RKO (cell line): Measurements from ENCODE around the gene SLC9A5.

Experiments used
- DNase-seq: peaks from one replicate; pipeline ENCODE4 v3.0.0-alpha.2; 2016; ENCODE audit warnings: low spot score

The SLC9A5 gene, protein sequence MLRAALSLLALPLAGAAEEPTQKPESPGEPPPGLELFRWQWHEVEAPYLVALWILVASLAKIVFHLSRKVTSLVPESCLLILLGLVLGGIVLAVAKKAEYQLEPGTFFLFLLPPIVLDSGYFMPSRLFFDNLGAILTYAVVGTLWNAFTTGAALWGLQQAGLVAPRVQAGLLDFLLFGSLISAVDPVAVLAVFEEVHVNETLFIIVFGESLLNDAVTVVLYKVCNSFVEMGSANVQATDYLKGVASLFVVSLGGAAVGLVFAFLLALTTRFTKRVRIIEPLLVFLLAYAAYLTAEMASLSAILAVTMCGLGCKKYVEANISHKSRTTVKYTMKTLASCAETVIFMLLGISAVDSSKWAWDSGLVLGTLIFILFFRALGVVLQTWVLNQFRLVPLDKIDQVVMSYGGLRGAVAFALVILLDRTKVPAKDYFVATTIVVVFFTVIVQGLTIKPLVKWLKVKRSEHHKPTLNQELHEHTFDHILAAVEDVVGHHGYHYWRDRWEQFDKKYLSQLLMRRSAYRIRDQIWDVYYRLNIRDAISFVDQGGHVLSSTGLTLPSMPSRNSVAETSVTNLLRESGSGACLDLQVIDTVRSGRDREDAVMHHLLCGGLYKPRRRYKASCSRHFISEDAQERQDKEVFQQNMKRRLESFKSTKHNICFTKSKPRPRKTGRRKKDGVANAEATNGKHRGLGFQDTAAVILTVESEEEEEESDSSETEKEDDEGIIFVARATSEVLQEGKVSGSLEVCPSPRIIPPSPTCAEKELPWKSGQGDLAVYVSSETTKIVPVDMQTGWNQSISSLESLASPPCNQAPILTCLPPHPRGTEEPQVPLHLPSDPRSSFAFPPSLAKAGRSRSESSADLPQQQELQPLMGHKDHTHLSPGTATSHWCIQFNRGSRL

DNA sequence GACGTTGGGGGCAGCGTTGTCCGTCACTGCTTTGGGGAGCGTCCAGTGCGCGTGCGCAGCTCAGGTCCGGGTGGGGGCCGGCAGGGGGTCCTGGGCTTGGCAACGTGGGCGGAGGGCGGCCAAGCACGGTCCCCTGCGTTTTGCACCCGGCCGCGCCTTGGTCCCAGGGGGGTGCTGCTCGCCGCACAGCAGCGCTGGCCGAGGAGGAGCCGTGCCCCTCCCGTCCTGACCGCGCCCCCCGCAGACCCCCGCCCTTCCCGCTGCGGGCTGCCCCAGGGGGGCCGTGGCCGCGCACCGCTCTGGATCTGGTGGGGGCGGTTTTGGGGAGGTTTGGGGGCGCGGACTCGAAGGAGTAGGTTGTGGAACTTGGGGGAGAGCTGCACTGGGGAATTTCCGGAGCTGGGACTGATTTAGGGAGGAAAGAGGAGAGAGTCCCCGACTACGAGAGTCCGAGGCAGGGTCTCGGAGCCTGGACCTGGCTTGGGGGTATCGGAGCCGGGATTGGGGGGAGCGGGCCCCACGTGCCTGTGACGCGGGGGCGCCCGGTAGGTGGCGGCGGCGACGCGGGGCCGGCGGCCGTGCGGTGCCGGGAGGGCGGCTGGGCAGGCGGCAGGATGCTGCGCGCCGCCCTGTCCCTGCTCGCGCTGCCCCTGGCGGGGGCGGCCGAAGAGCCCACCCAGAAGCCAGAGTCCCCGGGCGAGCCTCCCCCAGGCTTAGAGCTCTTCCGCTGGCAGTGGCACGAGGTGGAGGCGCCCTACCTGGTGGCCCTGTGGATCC is at the start of gene SLC9A5:
TSS of gene SLC9A5 (plus strand) at position 579 of the 777 bp plus-strand sequence. CDS start at position 615, 36 bp downstream.
- DNase-seq: peak; percentile 34

DNA sequence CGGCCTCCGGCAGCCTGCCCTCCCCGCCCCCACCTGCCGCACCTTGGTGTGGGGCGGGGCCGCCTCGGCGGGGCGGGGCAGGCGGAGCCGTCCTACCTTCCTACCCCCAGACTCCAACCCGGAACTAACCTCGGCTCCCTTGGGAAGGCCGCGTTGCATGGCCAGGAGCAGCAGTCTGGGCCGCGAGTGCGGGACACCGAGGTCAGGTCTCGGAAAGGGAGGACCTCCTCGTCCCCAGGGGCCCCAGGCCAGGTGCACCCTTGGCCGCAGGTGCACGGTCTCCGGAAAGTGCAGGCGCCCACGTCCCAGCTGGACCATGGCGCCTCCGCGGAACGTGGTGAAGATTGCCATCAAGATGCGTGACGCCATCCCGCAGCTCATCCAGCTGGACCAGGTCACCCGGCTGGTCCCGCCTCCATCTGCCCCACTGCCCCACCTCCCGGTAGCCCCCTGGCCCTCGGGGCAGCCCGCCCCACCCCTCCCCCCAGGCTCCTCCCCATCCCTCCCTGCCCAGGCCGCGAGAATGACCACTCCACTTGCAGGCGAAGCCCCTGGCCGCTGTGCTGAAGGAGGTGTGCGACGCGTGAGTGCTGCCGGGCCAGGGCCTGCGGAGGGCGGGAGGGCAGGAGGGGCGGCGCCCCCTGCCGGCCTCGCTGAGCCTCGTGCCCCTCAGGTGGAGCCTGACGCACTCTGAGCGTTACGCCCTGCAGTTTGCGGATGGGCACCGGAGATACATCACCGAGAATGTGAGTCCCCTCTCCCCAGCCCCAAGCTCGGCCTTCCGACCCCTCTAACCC is 49.6 kb upstream of the SLC9A5 start, which contains the start of gene ELMO3:
TSS of gene ELMO3 (plus strand) at position 121 of the 797 bp plus-strand sequence. CDS start at position 317, 196 bp downstream.
- DNase-seq: no peak

DNA sequence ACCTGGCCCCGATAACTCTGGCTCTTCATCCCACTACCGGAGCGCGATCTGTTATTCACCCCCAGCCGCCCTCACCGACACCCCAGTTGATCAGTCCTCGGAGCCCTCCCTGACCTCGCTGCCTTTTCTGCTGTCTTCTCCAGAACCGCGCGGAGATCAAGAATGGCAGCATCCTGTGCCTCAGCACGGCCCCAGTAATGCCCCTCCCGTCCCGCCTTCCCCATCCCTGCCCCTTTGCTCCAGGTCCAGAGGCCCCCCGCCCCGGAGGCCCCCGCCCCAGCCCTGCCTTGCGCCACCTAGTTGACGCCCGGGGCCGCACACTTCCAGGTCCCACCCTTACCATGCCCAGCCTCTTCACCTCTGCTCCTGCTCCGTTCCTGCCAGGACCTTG is 49.0 kb upstream of the SLC9A5 start:
- DNase-seq: no peak

DNA sequence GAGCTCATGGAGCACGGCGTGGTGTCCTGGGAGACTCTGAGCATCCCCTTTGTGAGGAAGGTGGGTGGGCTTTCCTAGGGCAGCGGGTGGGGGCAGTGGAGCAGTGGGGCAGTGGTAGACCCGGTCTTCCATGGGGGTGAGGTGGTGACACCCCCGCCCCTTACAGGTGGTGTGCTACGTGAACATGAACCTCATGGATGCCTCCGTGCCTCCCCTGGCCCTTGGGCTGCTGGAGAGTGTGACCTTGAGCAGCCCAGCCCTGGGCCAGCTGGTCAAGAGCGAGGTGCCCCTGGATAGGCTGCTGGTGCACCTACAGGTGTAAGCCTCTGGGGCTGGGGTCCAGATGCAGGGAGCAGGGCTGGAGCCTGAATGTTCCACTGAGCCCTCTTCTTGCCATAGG is 48.3 kb upstream of the SLC9A5 start:
- DNase-seq: no peak

DNA sequence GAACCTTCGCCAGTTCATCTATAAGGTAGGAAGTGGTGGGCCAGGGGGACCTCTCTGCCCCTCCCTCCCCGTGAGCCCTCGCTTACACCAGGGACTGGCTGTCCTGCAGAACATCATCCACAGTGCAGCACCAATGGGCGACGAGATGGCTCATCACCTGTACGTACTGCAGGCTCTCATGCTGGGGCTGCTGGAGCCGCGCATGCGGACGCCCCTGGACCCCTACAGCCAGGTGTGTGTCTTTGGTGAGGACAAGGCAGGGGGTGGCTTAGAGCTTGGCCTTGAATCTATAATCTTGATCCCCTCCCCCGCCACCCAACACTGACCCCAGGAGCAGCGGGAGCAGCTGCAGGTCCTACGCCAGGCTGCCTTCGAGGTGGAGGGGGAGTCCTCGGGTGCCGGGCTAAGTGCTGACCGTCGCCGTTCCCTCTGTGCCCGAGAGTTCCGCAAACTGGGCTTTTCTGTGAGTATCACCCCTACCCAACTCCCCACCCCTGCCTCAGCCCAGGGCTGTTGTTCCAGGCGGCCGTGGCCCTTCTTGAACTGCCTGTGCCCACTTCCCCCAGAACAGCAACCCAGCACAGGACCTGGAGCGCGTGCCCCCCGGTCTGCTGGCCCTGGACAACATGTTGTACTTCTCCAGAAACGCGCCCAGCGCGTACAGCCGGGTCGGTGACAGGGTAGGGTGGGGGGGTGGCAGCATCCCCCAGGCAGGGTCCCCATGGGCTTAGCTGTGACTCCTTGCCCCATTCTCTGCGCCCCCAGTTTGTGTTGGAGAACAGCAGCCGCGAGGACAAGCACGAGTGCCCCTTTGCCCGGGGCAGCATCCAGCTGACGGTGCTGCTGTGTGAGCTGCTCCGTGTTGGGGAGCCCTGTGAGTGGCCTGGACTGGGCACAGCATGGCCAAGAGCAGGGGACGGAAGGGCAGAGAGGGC is 47.1 kb upstream of the SLC9A5 start:
- DNase-seq: no peak

DNA sequence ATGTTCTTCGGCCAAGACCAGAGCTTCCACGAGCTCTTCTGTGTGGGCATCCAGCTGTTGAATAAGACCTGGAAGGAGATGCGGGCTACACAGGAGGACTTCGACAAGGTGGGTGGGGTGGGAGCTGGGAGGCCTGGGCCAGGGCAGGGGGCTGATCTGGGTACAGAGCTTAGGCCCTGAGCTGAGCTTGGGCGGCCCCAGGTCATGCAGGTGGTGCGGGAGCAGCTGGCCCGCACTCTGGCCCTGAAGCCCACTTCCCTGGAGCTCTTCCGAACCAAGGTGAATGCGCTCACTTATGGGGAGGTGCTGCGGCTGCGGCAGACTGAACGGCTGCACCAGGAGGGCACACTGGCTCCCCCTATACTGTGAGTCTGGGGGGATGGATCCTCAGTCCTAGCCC is 46.4 kb upstream of the SLC9A5 start:
- no peak for DNase-seq

DNA sequence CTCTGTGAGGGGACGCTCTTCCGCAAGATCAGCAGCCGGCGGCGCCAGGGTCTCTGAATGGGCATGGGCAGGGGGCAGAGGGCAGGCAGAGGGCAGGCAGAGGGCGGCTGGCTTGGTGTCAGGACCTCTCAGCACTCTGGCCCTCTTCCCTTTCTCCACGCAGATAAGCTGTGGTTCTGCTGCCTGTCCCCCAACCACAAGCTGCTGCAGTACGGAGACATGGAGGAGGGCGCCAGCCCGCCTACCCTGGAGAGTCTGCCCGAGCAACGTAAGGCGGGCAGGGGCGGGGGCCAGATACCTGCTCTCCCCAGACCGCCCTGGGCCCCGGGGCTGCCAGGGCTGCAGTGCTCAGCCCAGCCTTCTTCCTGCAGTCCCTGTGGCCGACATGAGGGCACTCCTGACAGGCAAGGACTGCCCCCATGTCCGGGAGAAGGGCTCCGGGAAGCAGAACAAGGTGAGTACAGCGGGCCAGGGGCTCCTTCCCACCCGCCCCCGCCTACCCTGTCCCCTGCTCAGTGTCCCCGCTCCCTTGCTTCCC is 45.8 kb upstream of the SLC9A5 start:
- DNase-seq: no peak

DNA sequence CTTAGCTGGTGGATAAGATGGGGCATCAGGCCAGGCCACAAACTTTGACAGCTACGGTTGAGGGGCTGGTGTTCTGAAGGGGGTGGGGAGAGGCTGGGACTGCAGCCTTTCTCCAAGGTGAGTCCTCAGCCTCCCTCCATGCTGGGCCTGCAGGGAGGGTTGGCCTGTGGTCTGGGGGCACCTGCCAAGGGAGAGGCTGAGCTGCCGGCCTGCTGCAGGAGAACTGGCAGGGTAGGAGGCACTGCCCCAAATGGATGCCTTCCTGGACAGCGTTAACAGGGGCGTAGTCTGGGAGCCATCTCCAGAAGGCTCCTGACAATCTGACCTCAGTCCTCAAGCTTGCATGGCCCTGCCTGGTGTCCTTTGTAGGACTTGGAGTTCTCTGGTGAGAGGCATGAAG is 44.7 kb upstream of the SLC9A5 start:
- DNase-seq: no peak

DNA sequence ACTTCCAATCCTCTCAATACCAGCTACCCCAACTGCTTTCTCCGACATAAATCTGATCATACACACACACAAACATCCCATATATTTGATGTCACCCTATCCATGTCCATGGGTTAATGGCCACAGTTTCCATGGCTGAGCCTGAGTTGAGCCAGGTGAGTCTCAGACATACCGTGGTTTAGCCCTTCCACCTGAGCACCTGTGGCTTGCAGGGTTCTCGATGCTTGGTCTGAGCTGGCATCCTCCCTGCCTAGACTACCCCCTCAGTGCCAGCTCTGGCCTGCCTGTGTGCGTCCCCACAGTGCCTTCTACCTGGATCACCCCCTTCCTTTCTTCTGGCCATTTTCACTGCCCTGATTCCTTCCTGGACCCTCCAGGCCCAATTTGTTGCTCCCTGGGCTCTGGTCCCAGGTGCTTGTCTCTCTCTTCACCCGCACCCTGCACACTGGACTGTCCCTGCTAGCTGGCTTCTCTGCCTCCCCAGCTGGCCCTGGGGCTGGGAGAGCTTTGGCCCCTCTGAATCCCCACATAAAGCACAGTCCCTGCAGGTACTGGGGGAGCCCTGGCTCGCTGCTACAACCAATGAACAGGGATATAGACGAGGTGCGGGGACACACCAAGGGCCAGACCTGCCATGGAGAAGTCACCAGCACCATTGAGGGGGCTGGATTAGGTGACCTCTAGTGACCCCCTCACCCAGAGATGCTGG is 42.5 kb upstream of the SLC9A5 start:
- no peak for DNase-seq

DNA sequence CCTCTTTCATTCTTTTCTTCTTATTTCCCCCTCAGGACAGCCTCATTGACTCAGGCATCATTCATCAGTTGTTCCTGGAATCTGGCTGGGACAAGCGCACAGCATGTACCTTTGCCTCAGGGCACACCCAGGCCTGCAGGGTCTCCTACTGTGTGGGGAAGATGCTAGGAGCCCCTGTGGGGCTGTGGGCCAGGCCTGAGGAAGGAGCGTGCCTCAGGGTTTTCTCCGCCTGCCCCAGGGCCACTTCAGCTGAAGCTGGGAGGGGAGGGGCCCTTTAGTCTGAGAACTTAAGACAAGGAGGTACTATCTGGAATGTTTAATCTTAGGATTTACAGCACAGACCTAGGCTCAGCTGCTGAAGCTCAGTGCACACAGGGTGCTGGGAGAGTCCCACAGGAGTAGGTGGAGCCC is 41.9 kb upstream of the SLC9A5 start:
- DNase-seq: no peak

DNA sequence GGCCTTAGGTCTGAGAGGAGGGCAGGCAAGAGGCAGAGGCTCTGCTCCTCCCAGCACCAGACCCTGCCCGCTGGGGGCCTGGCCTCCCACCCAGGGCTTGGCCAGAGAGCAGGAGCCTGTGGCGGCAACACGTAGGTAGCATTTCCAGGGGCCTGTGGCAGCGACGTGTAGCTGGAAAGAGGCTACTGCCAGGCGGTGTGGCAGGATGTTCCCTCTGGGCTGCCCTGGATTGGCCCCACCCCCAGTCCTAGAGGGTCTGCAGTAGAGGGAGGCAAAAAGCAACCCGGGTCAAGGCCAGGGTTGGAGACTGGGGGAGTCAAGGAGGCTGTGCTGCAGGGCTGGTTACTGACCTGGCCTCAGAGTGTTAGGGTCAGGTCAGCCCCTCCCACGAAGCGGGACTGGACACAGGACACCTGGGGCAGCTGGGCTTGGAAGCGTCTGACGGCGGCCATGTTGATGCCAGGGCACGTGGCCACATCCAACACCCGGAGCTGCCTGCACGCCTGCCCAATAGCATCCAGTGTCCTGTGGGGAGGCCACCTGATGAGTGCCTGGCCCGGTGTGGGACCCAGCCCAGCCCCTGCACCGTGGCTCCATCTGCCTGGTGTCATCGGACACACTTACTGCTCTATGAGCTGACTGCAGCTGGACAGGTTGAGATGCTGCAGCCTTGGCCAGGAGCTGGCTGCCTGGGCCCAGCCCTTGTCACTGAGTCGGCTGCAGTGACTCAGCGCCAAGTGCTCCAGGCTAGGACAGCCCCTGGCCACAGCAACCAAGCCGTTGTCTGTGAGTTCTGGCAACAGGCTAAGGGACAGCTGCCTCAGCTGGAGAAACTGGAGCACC is 41.3 kb upstream of the SLC9A5 start:
- peak; percentile 32 for DNase-seq

DNA sequence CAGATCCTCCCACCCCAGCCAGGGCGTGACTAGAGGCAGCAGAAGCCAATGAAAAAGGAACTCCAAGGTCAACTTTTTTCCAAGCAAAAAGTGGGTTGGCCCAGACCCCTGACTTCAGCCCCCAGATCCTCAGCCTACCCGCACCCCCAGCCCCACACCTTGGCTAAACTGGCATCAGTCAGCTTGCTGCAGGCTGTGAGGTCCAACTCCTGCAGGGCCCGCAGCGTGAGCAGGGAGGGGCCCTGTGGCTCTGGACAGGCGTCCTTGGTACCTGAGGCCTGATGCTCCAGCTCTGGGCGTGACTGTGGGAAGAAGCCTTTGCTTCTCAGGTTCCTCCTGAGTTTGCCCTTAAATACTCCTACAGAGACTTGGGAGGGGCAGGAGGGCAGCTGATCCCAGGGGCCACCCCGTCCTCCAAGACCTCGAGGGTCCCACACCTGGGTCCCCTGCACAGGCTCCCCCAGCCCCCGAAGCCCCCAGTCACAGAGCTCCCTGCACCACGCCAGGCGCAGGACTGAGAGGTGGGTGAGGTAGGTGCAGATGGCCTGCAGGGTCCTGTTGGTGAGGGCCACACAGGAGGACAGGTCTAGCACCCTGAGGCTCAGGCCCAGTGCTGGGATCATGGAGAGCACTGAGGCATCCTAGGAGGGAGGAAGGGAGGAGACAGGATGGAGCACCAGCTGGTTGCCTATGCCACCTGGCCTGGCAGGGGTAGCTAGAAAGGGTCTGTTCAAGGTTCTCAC is 40.5 kb upstream of the SLC9A5 start:
- DNase-seq: no peak

DNA sequence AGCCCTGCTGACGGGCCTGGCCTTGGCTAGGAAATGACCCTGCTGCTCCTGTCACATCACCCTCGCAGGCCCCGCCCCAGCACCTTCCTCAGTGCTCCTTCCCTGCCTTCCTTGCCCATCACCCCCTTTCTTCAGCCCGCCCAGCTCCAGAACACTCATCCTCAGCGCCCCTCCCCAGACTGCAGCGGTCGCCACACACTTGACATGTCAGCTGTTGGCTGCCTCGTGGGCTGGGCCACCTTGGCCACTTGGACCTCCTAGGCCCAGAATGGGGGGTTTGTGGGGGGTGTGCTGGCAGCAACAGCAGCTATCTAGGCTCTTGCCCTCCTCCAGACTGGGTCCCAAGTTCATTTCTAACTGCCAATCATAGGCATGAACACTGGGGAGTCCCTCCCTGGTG is 39.2 kb upstream of the SLC9A5 start:
- no peak for DNase-seq

DNA sequence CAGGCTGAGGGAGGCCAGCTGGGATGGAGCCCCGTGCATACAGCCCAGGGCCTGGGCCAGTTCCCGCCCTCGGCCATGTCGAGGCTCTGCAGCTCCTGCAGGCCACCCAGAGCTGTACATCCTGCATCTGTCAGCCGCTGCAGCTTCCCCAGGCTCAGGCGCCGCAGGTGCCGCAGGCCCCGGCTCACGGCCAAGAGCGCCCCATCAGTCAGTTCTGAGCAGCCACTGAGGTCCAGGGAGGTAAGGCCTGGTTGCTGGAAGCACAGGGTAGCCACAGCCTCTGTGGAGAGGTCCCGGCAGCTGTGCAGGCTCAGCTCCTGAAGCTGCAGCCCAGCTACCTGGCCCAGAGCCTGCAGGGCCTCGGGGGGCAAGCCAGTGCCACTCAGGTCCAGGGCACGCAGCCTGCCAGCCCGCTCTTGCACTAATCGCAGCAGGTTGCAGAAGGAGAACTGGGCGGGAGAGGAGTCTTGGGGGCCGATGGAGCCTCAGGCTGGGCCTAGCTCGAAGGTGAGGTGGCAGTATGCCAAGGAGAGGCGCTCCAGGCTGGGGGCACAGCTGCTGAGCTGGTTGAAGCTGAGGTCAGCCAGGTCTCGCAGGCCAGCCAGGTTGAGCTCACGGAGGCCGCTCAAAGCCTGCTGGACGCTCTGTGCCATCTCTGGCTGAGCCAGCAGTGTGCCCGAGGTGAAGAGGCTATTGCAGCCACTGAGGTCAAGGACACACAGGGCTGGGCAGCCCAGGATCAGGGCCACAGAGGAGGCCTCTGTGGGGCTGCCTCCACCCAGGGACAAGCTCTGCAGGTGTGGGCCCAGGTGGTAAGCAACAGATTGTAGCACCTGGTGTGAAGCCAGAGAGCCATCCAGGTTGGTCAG is 38.5 kb upstream of the SLC9A5 start:
- no peak for DNase-seq

DNA sequence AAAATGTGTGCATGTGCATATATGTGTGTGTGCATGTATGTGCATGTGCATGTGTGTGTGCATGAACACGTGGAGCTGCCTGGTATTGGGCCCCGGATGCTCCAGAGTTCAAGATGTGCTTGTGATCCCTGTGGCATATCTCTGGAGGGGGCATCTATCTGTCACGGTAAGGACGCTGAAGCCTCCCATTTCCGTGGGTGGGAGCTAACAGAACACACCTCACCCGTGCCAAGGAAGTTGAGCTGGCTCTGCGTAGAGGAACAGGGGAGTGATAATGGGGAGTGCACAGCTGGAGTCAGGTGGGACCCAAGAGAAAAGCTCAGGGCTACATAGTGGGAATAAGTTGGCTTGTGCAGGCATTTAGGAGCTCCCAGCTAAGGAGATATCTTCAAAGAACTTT is 37.1 kb upstream of the SLC9A5 start:
- DNase-seq: no peak

DNA sequence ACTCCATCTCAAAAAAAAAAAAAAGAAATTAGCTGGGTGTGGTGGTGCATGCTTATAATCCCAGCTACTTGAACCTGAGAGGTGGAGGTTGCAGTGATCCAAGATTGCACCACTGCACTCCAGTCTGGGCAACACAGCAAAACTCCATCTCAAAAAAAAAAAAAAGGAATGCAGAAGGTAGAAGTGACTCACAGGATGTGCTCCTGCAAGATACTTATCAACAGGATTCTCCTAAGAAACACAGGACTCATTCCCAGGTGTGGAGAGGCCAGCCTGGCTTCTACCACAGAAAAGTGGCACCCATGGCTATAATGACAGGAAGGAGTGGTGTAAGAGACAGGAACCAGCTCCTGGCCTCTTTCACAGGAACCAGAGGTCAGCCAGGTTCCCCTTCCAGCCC is 36.0 kb upstream of the SLC9A5 start:
- no peak for DNase-seq
